PC-9 (cell line): ENCODE results near the gene CA4. TPM values are rescaled to one million over a fixed set of nuclear protein-coding genes. Genes with fewer than 3 reads are reported as not detected.
"Not testable (repeated sequence)": the region's sequence is repeated elsewhere in the genome, so short reads cannot be mapped to it uniquely, and the experiment has no call there.

ENCODE experiments used
- BruUV-seq: library from RNA; stranded (reverse); fragments of 400-500 nt; replicated peaks from 2 replicates; lab custom pipeline; 2021; lab: Mats Ljungman, UMichigan
- CTCF ChIA-PET: fragments of 300-600 bp; sonication (Branson Sonifier 250); formaldehyde crosslinking; loops from one replicate; lab custom pipeline; 2022; ENCODE audit warnings: antibody characterized with exemption; lab: Charles Lee
- POLR2A ChIA-PET: fragments of 300-600 bp; sonication (Branson Sonifier 250); formaldehyde crosslinking; loops from one replicate; lab custom pipeline; 2022; ENCODE audit warnings: antibody characterized with exemption; ENCODE audit not compliant: unreplicated experiment; lab: Charles Lee
- DNase-seq, 2 experiments: peaks; one replicate each; pipeline versions ENCODE4 v3.0.0 to v3.0.0-alpha.2; 2015 to 2022; ENCODE audit warnings: mixed read lengths in 1 of 2
- H2AFZ ChIP-seq: fragments of 200-600 bp; sonication (generic); 2 replicates; pipeline ENCODE4 v1.8.1; 2017; ENCODE audit warnings: antibody characterized with exemption
- H3F3A ChIP-seq: fragments of 200-600 bp; sonication (generic); 2 replicates; pipeline ENCODE4 v1.8.1; 2017; ENCODE audit warnings: antibody characterized with exemption, mild to moderate bottlenecking, low read depth; ENCODE audit not compliant: insufficient read depth
- H3K27ac ChIP-seq: fragments of 200-600 bp; sonication (generic); 2 replicates; pipeline ENCODE4 v1.6.1; 2016; ENCODE audit warnings: mixed run types
- H3K27me3 ChIP-seq: fragments of 200-600 bp; sonication (generic); 2 replicates; pipeline ENCODE4 v1.6.1; 2016; ENCODE audit warnings: low read depth, mixed run types; ENCODE audit not compliant: insufficient read depth
- H3K36me3 ChIP-seq: fragments of 200-600 bp; sonication (generic); 2 replicates; pipeline ENCODE4 v1.6.1; 2016; ENCODE audit warnings: low read depth, mixed run types
- H3K4me1 ChIP-seq: fragments of 200-600 bp; sonication (generic); replicated peaks from 2 replicates; pipeline ENCODE4 v1.6.1; 2016; ENCODE audit warnings: mixed run types; ENCODE audit not compliant: insufficient read depth
- H3K4me2 ChIP-seq: fragments of 200-600 bp; sonication (generic); 2 replicates; pipeline ENCODE4 v1.6.1; 2017; ENCODE audit warnings: mixed run types
- H3K4me3 ChIP-seq: fragments of 200-600 bp; sonication (generic); 2 replicates; pipeline ENCODE4 v1.6.1; 2016; ENCODE audit warnings: mixed run types
- H3K79me2 ChIP-seq: fragments of 200-600 bp; sonication (generic); 2 replicates; pipeline ENCODE4 v1.6.1; 2017; ENCODE audit warnings: low read depth, mixed run types
- H3K9me2 ChIP-seq: fragments of 200-600 bp; sonication (generic); 2 replicates; pipeline ENCODE4 v1.8.1; 2017; ENCODE audit warnings: mild to moderate bottlenecking; ENCODE audit not compliant: insufficient read depth
- H3K9me3 ChIP-seq: fragments of 200-600 bp; sonication (generic); 2 replicates; pipeline ENCODE4 v1.8.1; 2016; ENCODE audit warnings: low read depth; ENCODE audit not compliant: insufficient read depth
- H4K20me1 ChIP-seq: fragments of 200-600 bp; sonication (generic); 2 replicates; pipeline ENCODE4 v1.8.1; 2017; ENCODE audit not compliant: insufficient read depth
- CTCF ChIP-seq: fragments of 200-600 bp; sonication (generic); conservative IDR thresholded peaks from 2 replicates; pipeline ENCODE4 v1.6.1; 2017; ENCODE audit warnings: mixed run types, antibody characterized with exemption, mild to moderate bottlenecking, moderate library complexity
- EZH2 ChIP-seq: fragments of 200-600 bp; sonication (generic); IDR thresholded peaks from 2 replicates; pipeline ENCODE4 v1.8.0; 2017; ENCODE audit warnings: antibody characterized with exemption, low read depth
- intact Hi-C: fragments of 100-400 bp; cut with micrococcal nuclease; formaldehyde crosslinking; loops from one replicate; pipeline ENCODE4 v1.10.0; 2022; ENCODE audit not compliant: unreplicated experiment
- total RNA-seq: library from RNA; stranded (reverse); gene quantifications from 2 replicates; pipeline ENCODE4 v1.2.3, GENCODE V29; 2021

CA4 gene
- total RNA-seq, 1 experiment from 2014 or later = not detected

- no peak overlapping the region for H2AFZ ChIP-seq
- no peaks in the 10 kb centered on the region for H3K36me3 ChIP-seq
- ChIA-PET CTCF (interaction anchor here (0.7 kb wide), 1 partner anchor 49 kb away, joined by 3 read pairs; no protein-coding TSS in a partner anchor), POLR2A (no interaction called here)
- intact Hi-C loops = loop anchor here (10.0 kb wide), 1 partner anchor 527 kb away; no protein-coding TSS in a partner anchor
- no peaks in the 10 kb centered on the region for H3K27me3 ChIP-seq
- no peaks in the 10 kb centered on the region for H3K9me3 ChIP-seq
- no TSS peak for BruUV-seq
- no peaks in the 10 kb centered on the region for H3K79me2 ChIP-seq
- H3K27ac ChIP-seq = no peak overlapping the region
- no peak for TF ChIP-seq EZH2
- no peak for TF ChIP-seq CTCF
- no peaks in the 10 kb centered on the region for H4K20me1 ChIP-seq
- H3K9me2 ChIP-seq = no peaks in the 10 kb centered on the region
- no peak for DNase-seq
- H3F3A ChIP-seq = no peaks in the 10 kb centered on the region
- no peak overlapping the region for H3K4me2 ChIP-seq
- H3K4me3 ChIP-seq = no peak overlapping the region
- no peaks in the 10 kb centered on the region for H3K4me1 ChIP-seq
Observed at GRCh38 chr17:60107526-60108257, 42.1 kb upstream of the CA4 start.

- CTCF ChIA-PET = interaction anchor here (0.7 kb wide), 1 partner anchor 50 kb away, joined by 3 read pairs; no protein-coding TSS in a partner anchor
- H3K4me1 ChIP-seq, H4K20me1 ChIP-seq, H3K9me3 ChIP-seq, BruUV-seq, H3K79me2 ChIP-seq, DNase-seq, H3K27me3 ChIP-seq, POLR2A ChIA-PET, H3K36me3 ChIP-seq, H3K4me2 ChIP-seq, H3K4me3 ChIP-seq, H3K9me2 ChIP-seq, H3K27ac ChIP-seq, H3F3A ChIP-seq, H2AFZ ChIP-seq: not testable (repeated sequence)
- intact Hi-C loops = loop anchor here (10.0 kb wide), 1 partner anchor 526 kb away; no protein-coding TSS in a partner anchor
Observed at GRCh38 chr17:60108309-60108708, 41.5 kb upstream of the CA4 start.

GRCh38 chr17:60108712-60109111 lies 41.1 kb upstream of the CA4 start:
- Histone ChIP-seq H3K4me1 (no peaks in the 10 kb centered on the region), H3K4me2 (no peak overlapping the region), H2AFZ (no peak overlapping the region), H3K27ac (no peak overlapping the region), H3K9me3 (no peaks in the 10 kb centered on the region), H3K4me3 (no peak overlapping the region), H3F3A (no peaks in the 10 kb centered on the region), H3K9me2 (no peaks in the 10 kb centered on the region), H3K27me3 (no peaks in the 10 kb centered on the region), H3K36me3 (no peaks in the 10 kb centered on the region), H4K20me1 (no peaks in the 10 kb centered on the region), H3K79me2 (no peaks in the 10 kb centered on the region)
- POLR2A ChIA-PET = no interaction called here
- CTCF ChIA-PET = interaction anchor here (0.7 kb wide), 1 partner anchor 50 kb away, joined by 3 read pairs; no protein-coding TSS in a partner anchor
- DNase-seq = no peak
- intact Hi-C loops = loop anchor here (10.0 kb wide), 1 partner anchor 526 kb away; no protein-coding TSS in a partner anchor
- no TSS peak for BruUV-seq
- TF ChIP-seq EZH2 = no peak
- no peak for TF ChIP-seq CTCF
